A549 (cell line): ENCODE measurements around the gene IL18RAP. TPM values are rescaled to one million over a fixed set of nuclear protein-coding genes. Genes with fewer than 3 reads are reported as not detected.

Experiments
- ATAC-seq, 2 experiments: fragments of 200-7000 bp in 1 of 2; fragments of >200 bp in 1 of 2; cut with Nextera tagmentation in 1 of 2; cut with Tn5 transposase in 1 of 2; 3 replicates each; pipeline versions ENCODE4 v1.8.0 to v1.9.1; 2018 to 2020; ENCODE audit warnings: mild to moderate bottlenecking in 1 of 2, moderate library complexity in 1 of 2
- CTCF ChIA-PET: fragments of 300-600 bp; sonication (Branson Sonifier 250); formaldehyde crosslinking; extraction: SDS; loops from one replicate; lab custom pipeline; 2021; ENCODE audit warnings: antibody characterized with exemption, inconsistent platforms; lab: Yijun Ruan, JAX
- POLR2A ChIA-PET: fragments of 350-600 bp; formaldehyde crosslinking; extraction: SDS; loops from one replicate; lab custom pipeline; 2021; ENCODE audit warnings: antibody characterized with exemption, inconsistent platforms; lab: Yijun Ruan, JAX
- DNase-seq, 2 experiments: peaks; one replicate each; pipeline versions ENCODE4 v3.0.0 to v3.0.0-alpha.2; 2011 to 2016; ENCODE audit warnings: low read depth in 1 of 2, low spot score in 1 of 2
- FAIRE-seq: peaks from 2 replicates; lab custom pipeline; 2011; peaks lifted over from hg19 to GRCh38; lab: Jason Lieb, UNC
- H3K27ac ChIP-seq, 2 experiments: fragments of >200 bp; sonication (Bioruptor Twin); formaldehyde crosslinking; 3 replicates each; pipeline ENCODE4 v1.5.1; 2016 to 2017
- H3K4me1 ChIP-seq: fragments of >200 bp; sonication (Bioruptor Twin); formaldehyde crosslinking; 3 replicates; pipeline ENCODE4 v1.6.1; 2016
- H3K4me2 ChIP-seq: fragments of >200 bp; sonication (Bioruptor Twin); formaldehyde crosslinking; 3 replicates; pipeline ENCODE4 v1.6.1; 2016
- H3K4me3 ChIP-seq: fragments of >200 bp; sonication (Bioruptor Twin); formaldehyde crosslinking; 3 replicates; pipeline ENCODE4 v1.5.1; 2016
- H3K9me3 ChIP-seq: fragments of >200 bp; sonication (Bioruptor Twin); formaldehyde crosslinking; 3 replicates; pipeline ENCODE4 v1.6.1; 2016
- CEBPB ChIP-seq, 2 experiments: fragments of >200 bp in 1 of 2; sonication (Bioruptor Twin) in 1 of 2; formaldehyde crosslinking in 1 of 2; IDR thresholded peaks; 2 replicates each; pipeline ENCODE4 v1.6.1; 2012 to 2016
- CHD2 ChIP-seq: fragments of 150-350 bp; IDR thresholded peaks from 2 replicates; pipeline ENCODE4 v1.6.1; 2014; ENCODE audit warnings: low read length; ENCODE audit not compliant: partially characterized antibody
- CHD4 ChIP-seq: fragments of 200-600 bp; sonication (generic); IDR thresholded peaks from 2 replicates; pipeline ENCODE4 v1.6.1; 2016; ENCODE audit warnings: antibody characterized with exemption, mild to moderate bottlenecking, borderline replicate concordance
- EHF ChIP-seq: fragments of 250-450 bp; sonication (Bioruptor Pico); IDR thresholded peaks from 2 replicates; pipeline ENCODE4 v1.5.0; 2020; ENCODE audit warnings: mild to moderate bottlenecking
- MYC ChIP-seq: IDR thresholded peaks from 2 replicates; pipeline ENCODE4 v1.6.1; 2012; ENCODE audit warnings: mild to moderate bottlenecking, inconsistent platforms, low read length, improper control_type of control experiment, borderline replicate concordance
- NFE2L2 ChIP-seq: fragments of 150-350 bp; conservative IDR thresholded peaks from 2 replicates; pipeline ENCODE4 v1.6.1; 2014; ENCODE audit warnings: low read length
- POLR2A ChIP-seq: IDR thresholded peaks from 2 replicates; pipeline ENCODE4 v1.6.1; 2012; ENCODE audit warnings: mild to moderate bottlenecking, low read length
- RAD21 ChIP-seq, 2 experiments: fragments of >200 bp in 1 of 2; sonication (Bioruptor Twin) in 1 of 2; formaldehyde crosslinking in 1 of 2; IDR thresholded peaks in 1 of 2; conservative IDR thresholded peaks in 1 of 2; 2 replicates in 1 of 2; 3 replicates in 1 of 2; pipeline ENCODE4 v1.6.1; 2012 to 2018; ENCODE audit warnings: inconsistent platforms in 1 of 2
- SMC3 ChIP-seq: fragments of >200 bp; sonication (Bioruptor Twin); formaldehyde crosslinking; IDR thresholded peaks from 3 replicates; pipeline ENCODE4 v1.6.1; 2018; ENCODE audit warnings: inconsistent platforms
- ZC3H11A ChIP-seq: fragments of 450-650 bp; IDR thresholded peaks from 2 replicates; pipeline ENCODE4 v1.6.1; 2014; ENCODE audit warnings: antibody characterized with exemption, mild to moderate bottlenecking
- ZNF302 ChIP-seq: fragments of 250-450 bp; sonication (Bioruptor Pico); IDR thresholded peaks from 2 replicates; pipeline ENCODE4 v1.9.0; 2021; ENCODE audit warnings: inconsistent platforms, mild to moderate bottlenecking, moderate library complexity
- ZSCAN20 ChIP-seq: fragments of 250-450 bp; sonication (Bioruptor Pico); IDR thresholded peaks from 2 replicates; pipeline ENCODE4 v1.8.0; 2022; ENCODE audit warnings: mild to moderate bottlenecking, moderate library complexity
- WGBS: methylation state at CpG from one replicate; pipeline ENCODE4 v1.1.6; 2017; ENCODE audit errors: missing lambda C conversion rate; 5-methylcytosine and 5-hydroxymethylcytosine counted together
- polyA plus RNA-seq, 4 experiments: library from polyadenylated mRNA; depleted of rRNA in 3 of 4; stranded (reverse); fragments of >200 nt; fragmentation: RNase III in 1 of 4; extraction: RNeasy Plus Mini Kit Qiagen cat#74134 plus additional on column Dnase treatment in 1 of 4; gene quantifications; 2 replicates in 3 of 4; 3 replicates in 1 of 4; pipeline ENCODE4 v1.2.3, GENCODE V29; 2011 to 2017
- TF ChIP-seq, protein P1 (sequence below): IDR thresholded peaks from 2 replicates; pipeline ENCODE4 v1.6.1; 2012
- TF ChIP-seq, protein P2 (sequence below): fragments of 200-600 bp; sonication (generic); IDR thresholded peaks from 2 replicates; pipeline ENCODE4 v1.6.1; 2016; ENCODE audit warnings: antibody characterized with exemption, mild to moderate bottlenecking, moderate library complexity
- TF ChIP-seq, protein P3 (sequence below): fragments of >200 bp; sonication (Bioruptor Twin); formaldehyde crosslinking; IDR thresholded peaks from 3 replicates; pipeline ENCODE4 v1.5.1; 2016
- TF ChIP-seq, protein P4 (sequence below): IDR thresholded peaks from 2 replicates; pipeline ENCODE4 v1.6.1; 2012
- TF ChIP-seq, protein P5 (sequence below): fragments of 450-650 bp; IDR thresholded peaks from 2 replicates; pipeline ENCODE4 v1.6.1; 2014; ENCODE audit warnings: antibody characterized with exemption
- TF ChIP-seq, protein P6 (sequence below): IDR thresholded peaks from 2 replicates; pipeline ENCODE4 v1.6.1; 2012; ENCODE audit warnings: low read depth, borderline replicate concordance
- TF ChIP-seq, protein P7 (sequence below): fragments of >200 bp; sonication (Bioruptor Twin); formaldehyde crosslinking; IDR thresholded peaks from 3 replicates; pipeline ENCODE4 v1.6.1; 2016

Gene IL18RAP
- polyA plus RNA-seq, 2 of the 4 experiments (the other 2 are of a cell fraction), result 0.04 TPM; not detected in 1

DNA sequence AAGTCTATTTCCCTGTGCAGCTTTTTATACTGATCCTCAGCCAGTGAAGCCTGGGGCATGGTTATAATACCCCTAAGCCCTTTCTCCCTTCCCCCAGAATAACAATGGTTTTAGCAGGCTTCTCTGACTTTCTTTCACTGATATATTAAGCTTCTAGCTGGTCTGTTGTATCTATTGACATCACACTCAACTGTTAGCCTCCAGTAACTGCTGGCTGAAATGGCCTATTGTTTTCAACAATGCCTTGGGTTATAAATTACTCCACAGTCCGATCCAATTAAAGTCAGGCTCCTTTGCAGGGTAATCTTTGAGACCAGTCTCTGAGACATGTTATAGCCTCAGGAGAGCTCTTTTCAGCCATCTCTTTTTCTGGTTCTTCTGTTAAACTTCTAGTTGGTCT lies 47.2 kb downstream of the IL18RAP start:
- CTCF ChIA-PET, result interaction anchor here (1.3 to 5.2 kb wide), 2 partner anchors 9 to 132 kb away, joined by 3 to 34 read pairs; no protein-coding TSS in a partner anchor
- 0% methylated on average over 1 of the region's 1 CpG for WGBS
- no peak for DNase-seq
- TF ChIP-seq EHF (CRISPR knock-in tag), result no peak
- TF ChIP-seq, protein P1, sequence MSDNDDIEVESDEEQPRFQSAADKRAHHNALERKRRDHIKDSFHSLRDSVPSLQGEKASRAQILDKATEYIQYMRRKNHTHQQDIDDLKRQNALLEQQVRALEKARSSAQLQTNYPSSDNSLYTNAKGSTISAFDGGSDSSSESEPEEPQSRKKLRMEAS, result no peak
- TF ChIP-seq, protein P2, sequence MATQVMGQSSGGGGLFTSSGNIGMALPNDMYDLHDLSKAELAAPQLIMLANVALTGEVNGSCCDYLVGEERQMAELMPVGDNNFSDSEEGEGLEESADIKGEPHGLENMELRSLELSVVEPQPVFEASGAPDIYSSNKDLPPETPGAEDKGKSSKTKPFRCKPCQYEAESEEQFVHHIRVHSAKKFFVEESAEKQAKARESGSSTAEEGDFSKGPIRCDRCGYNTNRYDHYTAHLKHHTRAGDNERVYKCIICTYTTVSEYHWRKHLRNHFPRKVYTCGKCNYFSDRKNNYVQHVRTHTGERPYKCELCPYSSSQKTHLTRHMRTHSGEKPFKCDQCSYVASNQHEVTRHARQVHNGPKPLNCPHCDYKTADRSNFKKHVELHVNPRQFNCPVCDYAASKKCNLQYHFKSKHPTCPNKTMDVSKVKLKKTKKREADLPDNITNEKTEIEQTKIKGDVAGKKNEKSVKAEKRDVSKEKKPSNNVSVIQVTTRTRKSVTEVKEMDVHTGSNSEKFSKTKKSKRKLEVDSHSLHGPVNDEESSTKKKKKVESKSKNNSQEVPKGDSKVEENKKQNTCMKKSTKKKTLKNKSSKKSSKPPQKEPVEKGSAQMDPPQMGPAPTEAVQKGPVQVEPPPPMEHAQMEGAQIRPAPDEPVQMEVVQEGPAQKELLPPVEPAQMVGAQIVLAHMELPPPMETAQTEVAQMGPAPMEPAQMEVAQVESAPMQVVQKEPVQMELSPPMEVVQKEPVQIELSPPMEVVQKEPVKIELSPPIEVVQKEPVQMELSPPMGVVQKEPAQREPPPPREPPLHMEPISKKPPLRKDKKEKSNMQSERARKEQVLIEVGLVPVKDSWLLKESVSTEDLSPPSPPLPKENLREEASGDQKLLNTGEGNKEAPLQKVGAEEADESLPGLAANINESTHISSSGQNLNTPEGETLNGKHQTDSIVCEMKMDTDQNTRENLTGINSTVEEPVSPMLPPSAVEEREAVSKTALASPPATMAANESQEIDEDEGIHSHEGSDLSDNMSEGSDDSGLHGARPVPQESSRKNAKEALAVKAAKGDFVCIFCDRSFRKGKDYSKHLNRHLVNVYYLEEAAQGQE, result no peak
- POLR2A ChIA-PET, result no interaction called here
- H3K4me2 ChIP-seq, result no peak overlapping the region
- no peak for FAIRE-seq
- H3K9me3 ChIP-seq, result peaks cover 9% of the 10 kb centered on the region; the same call in 1 of the 3 replicates
- ATAC-seq, result no peak
- H3K4me1 ChIP-seq, result no peaks in the 10 kb centered on the region
- H3K27ac ChIP-seq, result no peak overlapping the region
- H3K4me3 ChIP-seq, result no peak overlapping the region

DNA sequence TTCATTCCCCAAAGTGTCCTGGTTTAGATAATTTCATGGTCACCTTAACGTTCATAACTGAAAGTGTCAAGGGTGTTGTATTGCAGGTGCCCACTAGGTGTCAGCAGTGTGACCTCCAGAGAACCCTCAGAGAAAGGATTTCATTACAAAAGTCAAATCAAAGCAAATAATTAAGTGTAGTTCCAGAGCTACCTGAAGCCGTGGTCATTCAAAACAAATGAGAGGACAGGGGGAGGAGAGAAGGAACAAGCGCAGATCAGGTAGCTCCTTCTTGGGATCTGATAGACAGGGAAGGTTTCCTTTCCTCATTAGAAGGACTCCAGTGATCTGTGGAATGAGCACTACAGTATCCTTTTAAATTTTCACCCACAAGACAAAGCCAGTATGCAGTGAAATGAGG lies 50.1 kb downstream of the IL18RAP start, which contains the start of gene SLC9A4:
TSS of gene SLC9A4 (plus strand) at position 207 of the 400 bp plus-strand sequence. CDS start 534 bp downstream, outside the sequence.
- no peak within 1 kb of the TSS for H3K4me3 ChIP-seq
- ChIA-PET CTCF (interaction anchor here (0.6 to 6.7 kb wide), 45 partner anchors 11 to 636 kb away, joined by 3 to 95 read pairs (median 5); a partner anchor contains a TSS), POLR2A (interaction anchor here (1.0 kb wide), 1 partner anchor 143 kb away, joined by 3 read pairs; no protein-coding TSS in a partner anchor)
- 0% methylated on average over 3 of the region's 3 CpGs for WGBS
- no peak for FAIRE-seq
- no peaks in the 10 kb centered on the region for H3K4me1 ChIP-seq
- no peak within 1 kb of the TSS for H3K27ac ChIP-seq
- ATAC-seq, result peak; percentile 66 to 75; a peak in 4 of 6 replicates
- no peak within 1 kb of the TSS for H3K4me2 ChIP-seq
- H3K9me3 ChIP-seq, result peaks cover 9% of the 10 kb centered on the region; the same call in 1 of the 3 replicates
- peak; percentile 8 to 51 for DNase-seq
- TF ChIP-seq RAD21 (conservative IDR thresholded peaks at IDR 0.05 in 1 of 2, IDR thresholded peaks at IDR 0.05 in 1 of 2) (peak; percentile 80 to 81), CEBPB (IDR thresholded peaks at IDR 0.05) (no peak), SMC3 (peak; percentile 92)
- TF ChIP-seq, protein P3, sequence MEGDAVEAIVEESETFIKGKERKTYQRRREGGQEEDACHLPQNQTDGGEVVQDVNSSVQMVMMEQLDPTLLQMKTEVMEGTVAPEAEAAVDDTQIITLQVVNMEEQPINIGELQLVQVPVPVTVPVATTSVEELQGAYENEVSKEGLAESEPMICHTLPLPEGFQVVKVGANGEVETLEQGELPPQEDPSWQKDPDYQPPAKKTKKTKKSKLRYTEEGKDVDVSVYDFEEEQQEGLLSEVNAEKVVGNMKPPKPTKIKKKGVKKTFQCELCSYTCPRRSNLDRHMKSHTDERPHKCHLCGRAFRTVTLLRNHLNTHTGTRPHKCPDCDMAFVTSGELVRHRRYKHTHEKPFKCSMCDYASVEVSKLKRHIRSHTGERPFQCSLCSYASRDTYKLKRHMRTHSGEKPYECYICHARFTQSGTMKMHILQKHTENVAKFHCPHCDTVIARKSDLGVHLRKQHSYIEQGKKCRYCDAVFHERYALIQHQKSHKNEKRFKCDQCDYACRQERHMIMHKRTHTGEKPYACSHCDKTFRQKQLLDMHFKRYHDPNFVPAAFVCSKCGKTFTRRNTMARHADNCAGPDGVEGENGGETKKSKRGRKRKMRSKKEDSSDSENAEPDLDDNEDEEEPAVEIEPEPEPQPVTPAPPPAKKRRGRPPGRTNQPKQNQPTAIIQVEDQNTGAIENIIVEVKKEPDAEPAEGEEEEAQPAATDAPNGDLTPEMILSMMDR, result peak; percentile 89

DNA sequence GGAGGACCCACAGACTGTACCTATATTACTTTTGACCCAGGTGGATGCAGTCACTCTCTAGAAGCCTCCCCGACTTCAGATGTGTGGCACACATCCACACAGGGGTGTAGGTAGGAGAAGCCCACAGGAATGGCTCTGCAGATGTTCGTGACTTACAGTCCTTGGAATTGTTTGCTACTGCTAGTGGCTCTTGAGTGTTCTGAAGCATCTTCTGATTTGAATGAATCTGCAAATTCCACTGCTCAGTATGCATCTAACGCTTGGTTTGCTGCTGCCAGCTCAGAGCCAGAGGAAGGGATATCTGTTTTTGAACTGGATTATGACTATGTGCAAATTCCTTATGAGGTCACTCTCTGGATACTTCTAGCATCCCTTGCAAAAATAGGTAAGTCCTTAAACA lies 50.7 kb downstream of the IL18RAP start:
- H3K4me3 ChIP-seq, result no peak overlapping the region
- ChIA-PET CTCF (interaction anchor here (0.6 to 6.7 kb wide), 39 partner anchors 10 to 637 kb away, joined by 3 to 95 read pairs (median 6); a partner anchor contains a TSS), POLR2A (interaction anchor here (1.0 kb wide), 1 partner anchor 142 kb away, joined by 3 read pairs; no protein-coding TSS in a partner anchor)
- peaks cover 9% of the 10 kb centered on the region; the same call in 1 of the 3 replicates for H3K9me3 ChIP-seq
- H3K4me2 ChIP-seq, result no peak overlapping the region
- ATAC-seq (no peak; a peak in 1 of 6 replicates), DNase-seq (no peak), FAIRE-seq (no peak)
- WGBS, result 59% methylated on average over 3 of the region's 3 CpGs
- no peak overlapping the region for H3K27ac ChIP-seq
- TF ChIP-seq, protein P4, sequence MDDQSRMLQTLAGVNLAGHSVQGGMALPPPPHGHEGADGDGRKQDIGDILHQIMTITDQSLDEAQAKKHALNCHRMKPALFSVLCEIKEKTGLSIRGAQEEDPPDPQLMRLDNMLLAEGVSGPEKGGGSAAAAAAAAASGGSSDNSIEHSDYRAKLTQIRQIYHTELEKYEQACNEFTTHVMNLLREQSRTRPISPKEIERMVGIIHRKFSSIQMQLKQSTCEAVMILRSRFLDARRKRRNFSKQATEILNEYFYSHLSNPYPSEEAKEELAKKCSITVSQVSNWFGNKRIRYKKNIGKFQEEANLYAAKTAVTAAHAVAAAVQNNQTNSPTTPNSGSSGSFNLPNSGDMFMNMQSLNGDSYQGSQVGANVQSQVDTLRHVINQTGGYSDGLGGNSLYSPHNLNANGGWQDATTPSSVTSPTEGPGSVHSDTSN, result no peak
- TF ChIP-seq ZC3H11A (no peak), CHD4 (no peak), RAD21 (conservative IDR thresholded peaks at IDR 0.05 in 1 of 2, IDR thresholded peaks at IDR 0.05 in 1 of 2) (no peak), ZNF302 (no peak), POLR2A (no peak), ZSCAN20 (no peak), MYC (no peak), NFE2L2 (no peak), CHD2 (no peak)
- TF ChIP-seq, protein P5, sequence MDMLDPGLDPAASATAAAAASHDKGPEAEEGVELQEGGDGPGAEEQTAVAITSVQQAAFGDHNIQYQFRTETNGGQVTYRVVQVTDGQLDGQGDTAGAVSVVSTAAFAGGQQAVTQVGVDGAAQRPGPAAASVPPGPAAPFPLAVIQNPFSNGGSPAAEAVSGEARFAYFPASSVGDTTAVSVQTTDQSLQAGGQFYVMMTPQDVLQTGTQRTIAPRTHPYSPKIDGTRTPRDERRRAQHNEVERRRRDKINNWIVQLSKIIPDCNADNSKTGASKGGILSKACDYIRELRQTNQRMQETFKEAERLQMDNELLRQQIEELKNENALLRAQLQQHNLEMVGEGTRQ, result no peak
- TF ChIP-seq, protein P6, sequence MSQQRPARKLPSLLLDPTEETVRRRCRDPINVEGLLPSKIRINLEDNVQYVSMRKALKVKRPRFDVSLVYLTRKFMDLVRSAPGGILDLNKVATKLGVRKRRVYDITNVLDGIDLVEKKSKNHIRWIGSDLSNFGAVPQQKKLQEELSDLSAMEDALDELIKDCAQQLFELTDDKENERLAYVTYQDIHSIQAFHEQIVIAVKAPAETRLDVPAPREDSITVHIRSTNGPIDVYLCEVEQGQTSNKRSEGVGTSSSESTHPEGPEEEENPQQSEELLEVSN, result no peak
- TF ChIP-seq, protein P7, sequence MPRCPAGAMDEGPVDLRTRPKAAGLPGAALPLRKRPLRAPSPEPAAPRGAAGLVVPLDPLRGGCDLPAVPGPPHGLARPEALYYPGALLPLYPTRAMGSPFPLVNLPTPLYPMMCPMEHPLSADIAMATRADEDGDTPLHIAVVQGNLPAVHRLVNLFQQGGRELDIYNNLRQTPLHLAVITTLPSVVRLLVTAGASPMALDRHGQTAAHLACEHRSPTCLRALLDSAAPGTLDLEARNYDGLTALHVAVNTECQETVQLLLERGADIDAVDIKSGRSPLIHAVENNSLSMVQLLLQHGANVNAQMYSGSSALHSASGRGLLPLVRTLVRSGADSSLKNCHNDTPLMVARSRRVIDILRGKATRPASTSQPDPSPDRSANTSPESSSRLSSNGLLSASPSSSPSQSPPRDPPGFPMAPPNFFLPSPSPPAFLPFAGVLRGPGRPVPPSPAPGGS, result no peak
- H3K4me1 ChIP-seq, result no peaks in the 10 kb centered on the region
